ENCODE measurements around the gene AP2B1.
A peak's percentile ranks its signal among the peaks of the same experiment; 100 is the strongest.
"Not testable (repeated sequence)": the region's sequence is repeated elsewhere in the genome, so short reads cannot be mapped to it uniquely, and the experiment has no call there.

Gene AP2B1

DNA sequence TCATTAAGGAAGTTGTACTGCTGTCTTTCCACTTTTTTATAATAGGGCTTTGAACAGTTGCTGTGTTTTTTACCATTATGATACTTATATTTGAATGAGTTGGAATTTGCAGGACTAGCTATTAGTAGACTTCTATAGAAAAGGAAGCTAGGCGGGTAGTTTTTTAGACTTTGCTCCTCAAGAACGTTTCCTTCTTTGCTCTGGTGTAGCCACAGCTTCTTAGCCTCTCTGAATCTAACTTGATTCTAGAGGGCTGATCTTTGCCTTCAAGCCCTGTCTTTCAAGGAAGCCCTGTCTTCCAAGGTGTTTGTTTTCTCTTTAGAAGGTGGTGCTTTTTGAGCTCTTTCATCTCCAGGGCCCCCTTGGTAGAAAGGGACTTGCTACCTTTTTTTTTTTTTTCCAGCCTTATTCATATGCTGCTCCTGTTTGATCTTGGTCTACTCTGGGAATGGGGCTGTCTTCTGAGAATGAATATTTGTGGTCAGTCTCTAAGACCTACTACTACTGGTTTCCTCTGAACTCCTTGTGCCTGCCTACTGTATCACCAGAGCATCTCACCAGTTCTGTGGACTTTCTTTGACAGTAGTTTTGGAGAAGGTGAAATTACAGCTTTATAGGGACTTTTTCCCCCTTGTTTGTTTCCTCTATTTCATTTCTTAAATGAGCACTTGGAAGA, 92.0 kb downstream of the AP2B1 start:
- no peak for TF ChIP-seq POLR2A (IDR thresholded peaks at IDR 0.05; ENCODE audit: low read length)
- TF ChIP-seq GATA1 (IDR thresholded peaks at IDR 0.05; ENCODE audit: low read depth, low read length), result no peak
- DNase-seq, result no peak

- DNase-seq, result no peak
- no peak for TF ChIP-seq POLR2A (IDR thresholded peaks at IDR 0.05; ENCODE audit: low read length)
These were observed 96.5 kb downstream of the AP2B1 start for GRCh38 chr17:35683591-35683990.

DNA sequence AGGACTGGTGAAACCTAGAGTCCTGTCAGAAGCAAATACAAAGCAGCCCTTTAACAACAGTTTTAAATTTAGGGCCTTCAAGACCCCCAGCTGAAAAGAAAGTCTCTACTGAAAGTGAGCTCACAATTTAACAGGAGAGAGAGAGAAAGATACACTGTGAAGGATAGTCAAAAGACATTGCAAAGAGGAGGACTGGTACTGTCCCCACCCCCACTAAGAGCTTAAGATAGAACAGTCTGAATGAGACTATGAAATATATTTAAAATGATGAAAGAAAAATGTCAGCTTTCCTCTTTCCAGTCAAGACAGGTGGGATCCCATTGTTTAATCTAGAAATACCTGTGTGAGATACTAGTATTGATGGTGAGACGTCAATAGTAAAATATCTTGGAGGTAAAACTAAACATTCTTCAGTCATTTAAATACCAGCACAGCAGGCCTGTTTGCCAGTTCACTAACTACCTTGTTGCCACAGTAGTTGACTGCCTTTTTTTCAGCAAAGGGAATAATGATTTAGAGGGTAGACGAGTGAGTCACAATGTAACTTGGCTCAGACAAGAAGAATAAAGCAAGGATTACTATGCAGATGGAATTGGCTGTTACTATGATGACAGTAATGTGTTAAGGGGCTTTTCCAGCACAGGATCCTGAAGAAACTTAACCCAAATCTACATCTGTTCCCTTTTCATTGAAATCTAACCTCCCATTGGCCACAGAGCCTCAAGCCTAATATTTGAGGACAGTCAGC, 97.1 kb downstream of the AP2B1 start:
- no peak for DNase-seq
- no peak for TF ChIP-seq GATA1 (IDR thresholded peaks at IDR 0.05; ENCODE audit: low read depth, low read length)
- TF ChIP-seq POLR2A (IDR thresholded peaks at IDR 0.05; ENCODE audit: low read length), result no peak

GRCh38 chr17:35692512-35693210, 105.5 kb downstream of the AP2B1 start:
- TF ChIP-seq GATA1 (IDR thresholded peaks at IDR 0.05; ENCODE audit: low read depth, low read length) (no peak), POLR2A (IDR thresholded peaks at IDR 0.05; ENCODE audit: low read length) (no peak)
- no peak for DNase-seq

- no peak for DNase-seq
- TF ChIP-seq GATA1 (IDR thresholded peaks at IDR 0.05; ENCODE audit: low read depth, low read length) (no peak), POLR2A (IDR thresholded peaks at IDR 0.05; ENCODE audit: low read length) (no peak)
These were observed 106.5 kb downstream of the AP2B1 start for GRCh38 chr17:35693662-35694061.

DNA sequence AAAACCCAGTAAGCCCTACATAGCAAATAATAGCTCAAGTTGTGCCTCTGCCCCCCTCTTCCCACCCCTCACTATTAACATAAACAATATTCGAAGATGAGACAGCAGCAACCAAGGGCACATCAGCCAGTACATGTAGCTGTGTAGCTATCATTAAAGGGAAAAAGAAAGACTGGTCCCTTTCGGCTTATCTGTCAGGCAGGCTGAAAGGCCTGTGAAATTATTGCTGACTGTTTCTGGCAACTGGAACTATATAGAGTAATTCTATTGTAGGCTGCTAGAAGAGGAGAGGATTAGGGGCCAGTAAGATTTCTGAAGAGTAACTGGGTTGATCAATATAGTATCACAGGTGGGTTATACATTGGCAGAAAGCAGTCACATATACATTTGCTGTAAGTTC, 107.8 kb downstream of the AP2B1 start:
- peak; percentile 44 to 45 for DNase-seq
- TF ChIP-seq GATA1 (IDR thresholded peaks at IDR 0.05; ENCODE audit: low read depth, low read length), result no peak
- TF ChIP-seq POLR2A (IDR thresholded peaks at IDR 0.05; ENCODE audit: low read length), result no peak

DNA sequence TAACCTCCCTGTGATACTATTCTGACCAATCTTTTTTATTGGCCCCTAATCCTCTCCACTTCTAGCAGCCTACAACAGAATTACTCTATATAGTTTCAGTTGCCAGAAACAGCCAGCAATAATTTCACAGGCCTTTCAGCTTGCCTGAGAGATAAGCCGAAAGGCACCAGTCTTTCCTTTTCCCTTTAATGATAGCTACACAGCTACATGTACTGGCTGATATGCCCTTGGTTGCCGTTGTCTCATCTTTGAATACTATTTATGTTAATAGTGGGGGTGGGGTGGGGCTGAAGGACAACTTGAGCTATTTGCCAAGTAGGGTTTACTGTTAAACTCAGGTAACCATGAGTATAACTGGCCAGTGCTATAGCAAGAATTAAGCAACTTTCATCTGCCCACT, 108.5 kb downstream of the AP2B1 start:
- no peak for TF ChIP-seq GATA1 (IDR thresholded peaks at IDR 0.05; ENCODE audit: low read depth, low read length)
- TF ChIP-seq POLR2A (IDR thresholded peaks at IDR 0.05; ENCODE audit: low read length), result no peak
- peak; percentile 68 to 78 for DNase-seq

GRCh38 chr17:35698800-35699199, 111.7 kb downstream of the AP2B1 start:
- TF ChIP-seq POLR2A (IDR thresholded peaks at IDR 0.05; ENCODE audit: low read length), result no peak
- no peak for TF ChIP-seq GATA1 (IDR thresholded peaks at IDR 0.05; ENCODE audit: low read depth, low read length)
- no peak for DNase-seq

DNA sequence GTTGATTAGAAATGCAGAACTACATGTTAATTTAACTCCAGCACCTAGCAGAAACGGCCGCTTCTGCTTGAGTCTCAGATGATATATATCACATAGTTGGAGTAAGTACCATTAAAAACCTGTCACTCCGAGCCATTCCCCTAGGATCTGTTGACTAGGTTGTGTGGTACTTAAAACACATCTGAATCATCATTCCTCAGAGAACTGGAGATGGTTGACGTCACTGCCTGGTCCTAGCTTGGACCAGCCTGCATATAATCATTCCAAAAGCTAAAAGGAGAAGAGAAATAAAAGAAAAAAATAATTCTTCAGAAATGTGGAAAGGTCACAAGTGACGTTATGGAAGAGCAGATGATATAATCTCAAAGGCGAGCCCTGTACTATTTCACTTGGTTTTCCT, 113.0 kb downstream of the AP2B1 start:
- TF ChIP-seq GATA1 (IDR thresholded peaks at IDR 0.05; ENCODE audit: low read depth, low read length), result no peak
- no peak for TF ChIP-seq POLR2A (IDR thresholded peaks at IDR 0.05; ENCODE audit: low read length)
- DNase-seq, result no peak

- no peak for DNase-seq
- TF ChIP-seq GATA1 (IDR thresholded peaks at IDR 0.05; ENCODE audit: low read depth, low read length) (no peak), POLR2A (IDR thresholded peaks at IDR 0.05; ENCODE audit: low read length) (no peak)
These were observed 114.4 kb downstream of the AP2B1 start for GRCh38 chr17:35701491-35701890.

GRCh38 chr17:35703308-35703707, 116.2 kb downstream of the AP2B1 start:
- DNase-seq, result not testable (repeated sequence)

DNA sequence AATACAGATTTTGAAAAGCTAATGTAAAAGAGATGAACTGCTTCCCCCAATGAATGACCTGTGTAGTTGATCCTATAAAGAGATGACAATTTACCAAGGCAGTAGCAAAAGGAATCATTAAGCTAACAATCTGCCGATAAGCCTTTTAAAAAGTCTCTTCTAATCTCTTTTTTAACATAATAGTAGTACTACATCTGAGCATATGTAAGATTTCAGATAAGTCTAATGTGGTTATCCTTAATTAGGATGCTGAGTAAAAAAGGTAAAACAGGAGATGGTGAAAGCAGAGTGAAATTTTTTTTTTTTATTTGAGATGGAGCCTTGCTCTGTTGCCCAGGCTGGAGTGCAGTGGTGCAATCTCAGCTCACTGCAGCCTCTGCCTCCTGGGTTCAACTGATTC, 118.1 kb downstream of the AP2B1 start:
- TF ChIP-seq POLR2A (IDR thresholded peaks at IDR 0.05; ENCODE audit: low read length) (no peak), GATA1 (IDR thresholded peaks at IDR 0.05; ENCODE audit: low read depth, low read length) (no peak)
- no peak for DNase-seq

- TF ChIP-seq POLR2A (IDR thresholded peaks at IDR 0.05; ENCODE audit: low read length) (no peak), GATA1 (IDR thresholded peaks at IDR 0.05; ENCODE audit: low read depth, low read length) (no peak)
- DNase-seq, result no peak
These were observed 118.6 kb downstream of the AP2B1 start for GRCh38 chr17:35705705-35706104.

DNA sequence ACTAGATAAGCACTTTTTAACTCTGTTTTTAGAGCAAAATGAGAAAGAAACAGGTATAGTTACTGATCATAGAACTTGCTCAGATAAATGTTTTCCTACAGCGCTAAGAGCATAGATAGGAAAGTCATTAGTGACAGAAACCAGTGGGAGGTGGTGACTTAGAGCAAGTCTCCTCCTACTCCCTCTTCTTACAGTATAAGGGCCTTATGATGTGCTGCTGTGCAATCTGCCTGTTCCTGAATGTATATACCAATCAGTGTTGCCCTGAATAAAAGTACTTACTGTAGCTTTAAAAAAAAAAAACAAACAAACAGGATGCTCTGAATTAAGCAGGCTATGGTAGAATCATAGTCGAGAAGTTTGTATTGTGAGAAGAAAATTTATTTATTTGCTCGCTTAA, 121.0 kb downstream of the AP2B1 start:
- TF ChIP-seq POLR2A (IDR thresholded peaks at IDR 0.05; ENCODE audit: low read length), result no peak
- TF ChIP-seq GATA1 (IDR thresholded peaks at IDR 0.05; ENCODE audit: low read depth, low read length), result no peak

DNA sequence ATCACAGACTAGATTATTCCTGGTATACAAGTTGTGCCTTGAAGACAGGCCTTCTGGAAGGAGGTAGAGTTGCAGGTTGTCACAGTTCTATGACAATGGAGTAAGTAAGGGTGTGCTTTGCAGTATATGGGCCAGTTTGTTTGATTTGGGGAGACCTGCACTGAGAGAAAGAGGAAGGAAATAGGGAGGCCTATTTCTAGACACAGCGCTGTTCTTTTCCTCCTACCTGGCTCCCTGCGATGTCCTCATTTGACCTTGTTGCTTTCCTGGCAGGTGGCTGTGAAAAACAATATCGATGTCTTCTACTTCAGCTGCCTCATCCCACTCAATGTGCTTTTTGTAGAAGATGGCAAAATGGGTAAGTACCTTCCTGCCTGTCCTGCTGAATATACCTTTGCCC, 121.8 kb downstream of the AP2B1 start:
- TF ChIP-seq POLR2A (IDR thresholded peaks at IDR 0.05; ENCODE audit: low read length), result no peak
- TF ChIP-seq GATA1 (IDR thresholded peaks at IDR 0.05; ENCODE audit: low read depth, low read length), result no peak
- DNase-seq, result no peak

More for the DNA sequence above, 121.0 kb downstream of the AP2B1 start:
- DNase-seq, result no peak

Measured in erythroblast (primary cell).